ENCODE data around the gene NOC4L. TPM values are rescaled to one million over a fixed set of nuclear protein-coding genes. Genes with fewer than 3 reads are reported as not detected.

Gene NOC4L
- total RNA-seq, 1 experiment from 2014 or later = 62.5 TPM

- H3K9me3 Mint-ChIP-seq (ENCODE audit: low read depth, unreplicated experiment) = no peaks in the 10 kb centered on the region
- CTCF ChIA-PET = interaction anchor here (0.7 to 2.9 kb wide), 12 partner anchors 9 to 485 kb away, joined by 3 to 96 read pairs (median 5); no protein-coding TSS in a partner anchor
- intact Hi-C loops (cut with micrococcal nuclease; ENCODE audit: unreplicated experiment) = loop anchor here (2.0 to 5.0 kb wide), 3 partner anchors 65 to 464 kb away; partner anchors contain the start of gene P2RX2
- H3K36me3 Mint-ChIP-seq (ENCODE audit: insufficient read depth, unreplicated experiment) = peaks cover 10% of the 10 kb centered on the region
- TF ChIP-seq CTCF (IDR thresholded peaks at IDR 0.05; ENCODE audit: unreplicated experiment) = peak; percentile 91
- H3K4me3 Mint-ChIP-seq (ENCODE audit: low read depth, unreplicated experiment) = peak overlapping the region; percentile 50
- H3K27me3 Mint-ChIP-seq (ENCODE audit: unreplicated experiment) = no peaks in the 10 kb centered on the region
- DNase-seq = peak; percentile 90
- no peak overlapping the region for H3K27ac Mint-ChIP-seq (ENCODE audit: unreplicated experiment)
- H3K4me1 Mint-ChIP-seq (ENCODE audit: low read depth, unreplicated experiment) = no peaks in the 10 kb centered on the region
- no TSS peak for BruUV-seq (replicated peaks)
Measured at GRCh38 chr12:132153501-132154340, 9.5 kb downstream of the NOC4L start.

GRCh38 chr12:132154341-132154761 is 10.1 kb downstream of the NOC4L start:
- intact Hi-C loops (cut with micrococcal nuclease; ENCODE audit: unreplicated experiment) = loop anchor here (2.0 to 5.0 kb wide), 3 partner anchors 64 to 463 kb away; partner anchors contain the start of gene P2RX2
- H3K27me3 Mint-ChIP-seq (ENCODE audit: unreplicated experiment) = no peaks in the 10 kb centered on the region
- no peak for DNase-seq
- no peak overlapping the region for H3K27ac Mint-ChIP-seq (ENCODE audit: unreplicated experiment)
- CTCF ChIA-PET = interaction anchor here (0.9 to 2.9 kb wide), 10 partner anchors 8 to 460 kb away, joined by 3 to 96 read pairs (median 5); no protein-coding TSS in a partner anchor
- BruUV-seq (replicated peaks) = no TSS peak
- peaks cover 9% of the 10 kb centered on the region for H3K36me3 Mint-ChIP-seq (ENCODE audit: insufficient read depth, unreplicated experiment)
- H3K4me3 Mint-ChIP-seq (ENCODE audit: low read depth, unreplicated experiment) = peak overlapping the region; percentile 50
- TF ChIP-seq CTCF (IDR thresholded peaks at IDR 0.05; ENCODE audit: unreplicated experiment) = no peak
- H3K9me3 Mint-ChIP-seq (ENCODE audit: low read depth, unreplicated experiment) = no peaks in the 10 kb centered on the region
- H3K4me1 Mint-ChIP-seq (ENCODE audit: low read depth, unreplicated experiment) = no peaks in the 10 kb centered on the region

DNA sequence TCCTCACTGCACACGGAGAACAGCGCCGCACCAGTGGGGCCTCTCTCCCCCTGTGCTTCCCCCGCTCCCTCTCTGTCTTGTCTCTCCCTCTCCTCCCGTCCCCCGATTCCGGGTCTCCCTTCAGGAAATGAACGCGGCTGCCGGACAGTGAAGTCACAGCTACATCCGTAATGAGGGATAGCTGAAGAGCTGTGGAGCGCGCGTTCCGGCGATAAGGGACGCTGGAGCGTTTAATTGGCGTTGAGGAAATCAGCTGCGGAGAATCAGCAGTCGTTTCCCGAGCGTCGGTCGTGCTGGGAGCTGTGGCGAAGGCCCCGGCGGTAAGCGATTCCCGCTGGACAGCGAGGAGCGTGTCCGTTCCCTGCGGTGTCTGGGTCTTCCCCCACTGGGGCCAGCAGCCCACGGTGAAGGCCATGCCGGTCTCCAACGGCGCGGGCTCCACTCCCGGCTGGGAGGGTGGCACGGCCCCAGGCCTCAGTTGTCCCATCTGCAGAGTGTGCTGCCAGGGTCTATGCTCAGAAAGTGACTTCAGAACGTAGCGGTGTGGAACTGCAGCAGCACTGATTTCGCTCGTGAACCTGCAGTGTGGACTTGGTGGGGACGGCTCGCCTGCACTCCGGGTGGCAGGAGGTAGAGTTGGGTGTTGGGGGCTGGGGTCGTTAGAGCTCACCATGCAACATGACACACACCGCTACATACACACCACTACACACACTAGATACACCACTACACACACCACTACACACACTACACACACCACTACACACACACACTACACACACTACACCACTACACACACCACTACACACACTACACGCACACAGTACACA is 10.9 kb downstream of the NOC4L start:
- no peak overlapping the region for H3K27ac Mint-ChIP-seq (ENCODE audit: unreplicated experiment)
- no peaks in the 10 kb centered on the region for H3K9me3 Mint-ChIP-seq (ENCODE audit: low read depth, unreplicated experiment)
- DNase-seq = no peak
- BruUV-seq (replicated peaks) = no TSS peak
- no peak for TF ChIP-seq CTCF (IDR thresholded peaks at IDR 0.05; ENCODE audit: unreplicated experiment)
- CTCF ChIA-PET = interaction anchor here (2.9 kb wide), 1 partner anchor 260 kb away, joined by 96 read pairs; no protein-coding TSS in a partner anchor
- H3K36me3 Mint-ChIP-seq (ENCODE audit: insufficient read depth, unreplicated experiment) = peaks cover 9% of the 10 kb centered on the region
- H3K4me3 Mint-ChIP-seq (ENCODE audit: low read depth, unreplicated experiment) = no peak overlapping the region
- peaks cover 6% of the 10 kb centered on the region for H3K4me1 Mint-ChIP-seq (ENCODE audit: low read depth, unreplicated experiment)
- peaks cover 6% of the 10 kb centered on the region for H3K27me3 Mint-ChIP-seq (ENCODE audit: unreplicated experiment)
- intact Hi-C loops (cut with micrococcal nuclease; ENCODE audit: unreplicated experiment) = loop anchor here (2.0 to 5.0 kb wide), 3 partner anchors 64 to 462 kb away; partner anchors contain the start of gene P2RX2
